Lower lobe of right lung (tissue), 2 donors: Measurements from ENCODE around the gene ZCCHC4. TPM values are rescaled to one million over a fixed set of nuclear protein-coding genes. Genes with fewer than 3 reads are reported as not detected.

ENCODE experiments used
- ATAC-seq, 2 donors: fragments of 200-7000 bp; cut with Tn5 transposase; one replicate each; pipeline ENCODE4 v1.9.1; 2020 to 2022; ENCODE audit warnings: mild to moderate bottlenecking in 2 of 2, moderate library complexity in 2 of 2
- DNase-seq: peaks from one replicate; pipeline ENCODE4 v3.0.0-alpha.2; 2020
- H3K27ac ChIP-seq: fragments of 200-600 bp; one replicate; pipeline ENCODE4 v1.8.0; 2022
- H3K27me3 ChIP-seq: fragments of 200-600 bp; one replicate; pipeline ENCODE4 v1.8.0; 2022; ENCODE audit warnings: low read depth
- H3K36me3 ChIP-seq: fragments of 200-600 bp; one replicate; pipeline ENCODE4 v1.8.0; 2022; ENCODE audit warnings: mild to moderate bottlenecking
- H3K4me1 ChIP-seq: fragments of 200-600 bp; one replicate; pipeline ENCODE4 v1.8.0; 2022
- H3K4me3 ChIP-seq: fragments of 200-600 bp; one replicate; pipeline ENCODE4 v1.8.0; 2022; ENCODE audit warnings: mild to moderate bottlenecking
- H3K9me3 ChIP-seq: fragments of 200-600 bp; one replicate; pipeline ENCODE4 v1.8.0; 2022
- intact Hi-C: fragments of 100-400 bp; cut with DNase I; formaldehyde crosslinking; loops from one replicate; pipeline ENCODE4 v1.11.0; 2022
- total RNA-seq: library from RNA; stranded (reverse); fragmentation: NEBNext Ultra II Directional; extraction: Animal tissue kit (Norgen Biotek cat#: 25700); gene quantifications from one replicate; pipeline ENCODE4 v1.2.1, GENCODE V29; 2021
- TF ChIP-seq, protein P1 (sequence below): fragments of 200-600 bp; IDR thresholded peaks from one replicate; pipeline ENCODE4 v1.8.0; 2022; ENCODE audit warnings: antibody characterized with exemption, mild to moderate bottlenecking
- donor health status: DM: no; HTN: yes; CAD: no; lungs with severe emphysema.

Gene ZCCHC4
- total RNA-seq, 1 donor from 2014 or later: 12.2 TPM

- Histone ChIP-seq H3K4me1 (no peaks in the 10 kb centered on the region), H3K4me3 (no peak overlapping the region), H3K9me3 (no peaks in the 10 kb centered on the region), H3K36me3 (peaks cover 99% of the 10 kb centered on the region), H3K27ac (no peak overlapping the region), H3K27me3 (no peaks in the 10 kb centered on the region)
- ATAC-seq (no peak), DNase-seq (no peak)
- intact Hi-C loops: no loop called here
- TF ChIP-seq, protein P1, sequence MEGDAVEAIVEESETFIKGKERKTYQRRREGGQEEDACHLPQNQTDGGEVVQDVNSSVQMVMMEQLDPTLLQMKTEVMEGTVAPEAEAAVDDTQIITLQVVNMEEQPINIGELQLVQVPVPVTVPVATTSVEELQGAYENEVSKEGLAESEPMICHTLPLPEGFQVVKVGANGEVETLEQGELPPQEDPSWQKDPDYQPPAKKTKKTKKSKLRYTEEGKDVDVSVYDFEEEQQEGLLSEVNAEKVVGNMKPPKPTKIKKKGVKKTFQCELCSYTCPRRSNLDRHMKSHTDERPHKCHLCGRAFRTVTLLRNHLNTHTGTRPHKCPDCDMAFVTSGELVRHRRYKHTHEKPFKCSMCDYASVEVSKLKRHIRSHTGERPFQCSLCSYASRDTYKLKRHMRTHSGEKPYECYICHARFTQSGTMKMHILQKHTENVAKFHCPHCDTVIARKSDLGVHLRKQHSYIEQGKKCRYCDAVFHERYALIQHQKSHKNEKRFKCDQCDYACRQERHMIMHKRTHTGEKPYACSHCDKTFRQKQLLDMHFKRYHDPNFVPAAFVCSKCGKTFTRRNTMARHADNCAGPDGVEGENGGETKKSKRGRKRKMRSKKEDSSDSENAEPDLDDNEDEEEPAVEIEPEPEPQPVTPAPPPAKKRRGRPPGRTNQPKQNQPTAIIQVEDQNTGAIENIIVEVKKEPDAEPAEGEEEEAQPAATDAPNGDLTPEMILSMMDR: no peak
These were observed 89.9 kb downstream of the ZCCHC4 start for GRCh38 chr4:25402521-25402920.

GRCh38 chr4:25403699-25404098 lies 91.1 kb downstream of the ZCCHC4 start:
- H3K36me3 ChIP-seq: peaks cover 99% of the 10 kb centered on the region
- ATAC-seq: no peak
- H3K4me3 ChIP-seq: no peak overlapping the region

GRCh38 chr4:25405453-25405852 lies 92.9 kb downstream of the ZCCHC4 start:
- ATAC-seq: no peak
- Histone ChIP-seq H3K4me1 (no peaks in the 10 kb centered on the region), H3K27me3 (no peaks in the 10 kb centered on the region), H3K36me3 (peaks cover 99% of the 10 kb centered on the region), H3K27ac (no peak overlapping the region), H3K4me3 (no peak overlapping the region), H3K9me3 (no peaks in the 10 kb centered on the region)
- TF ChIP-seq, protein P1: no peak
- DNase-seq: no peak
- intact Hi-C loops: no loop called here

More at GRCh38 chr4:25403699-25404098, 91.1 kb downstream of the ZCCHC4 start:
- intact Hi-C loops: no loop called here
- TF ChIP-seq, protein P1: no peak
- H3K9me3 ChIP-seq: no peaks in the 10 kb centered on the region
- H3K4me1 ChIP-seq: no peaks in the 10 kb centered on the region
- DNase-seq: no peak
- no peak overlapping the region for H3K27ac ChIP-seq
- H3K27me3 ChIP-seq: no peaks in the 10 kb centered on the region

DNA sequence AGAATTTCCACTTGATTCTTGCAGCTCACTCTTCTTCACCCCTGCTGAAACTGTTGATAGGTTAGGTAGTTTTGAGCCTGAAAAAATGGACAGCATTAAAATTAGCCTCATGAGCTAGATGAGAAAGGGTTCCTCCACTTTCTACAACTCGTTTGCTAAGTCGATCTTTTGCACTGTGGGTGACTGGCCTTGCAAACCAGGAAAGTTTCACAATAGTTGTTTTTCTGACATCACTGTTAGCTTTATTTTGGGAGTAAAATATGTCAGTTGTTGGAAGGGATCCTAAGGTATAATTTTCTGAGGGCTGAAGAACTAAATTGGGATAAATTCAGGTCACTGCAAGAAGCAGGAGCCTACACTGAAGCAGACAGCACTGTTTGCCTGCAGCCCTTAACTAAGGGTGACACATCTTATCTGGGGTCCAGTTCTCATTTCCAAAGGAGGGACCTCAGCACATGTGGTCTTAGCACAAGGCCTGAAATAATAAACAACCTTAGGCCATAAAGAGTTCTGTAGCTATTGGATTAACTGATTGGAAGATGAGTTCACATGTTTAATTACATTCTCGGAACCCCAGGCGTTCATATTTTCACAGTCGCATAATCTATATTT lies 93.6 kb downstream of the ZCCHC4 start:
- H3K27ac ChIP-seq: no peak overlapping the region
- H3K27me3 ChIP-seq: no peaks in the 10 kb centered on the region
- ATAC-seq (no peak), DNase-seq (no peak)
- no peak overlapping the region for H3K4me3 ChIP-seq
- no peaks in the 10 kb centered on the region for H3K4me1 ChIP-seq
- no peaks in the 10 kb centered on the region for H3K9me3 ChIP-seq
- TF ChIP-seq, protein P1: no peak
- intact Hi-C loops: no loop called here
- peaks cover 99% of the 10 kb centered on the region for H3K36me3 ChIP-seq

- no peaks in the 10 kb centered on the region for H3K27me3 ChIP-seq
- ATAC-seq: no peak
- H3K4me1 ChIP-seq: no peaks in the 10 kb centered on the region
- H3K27ac ChIP-seq: no peak overlapping the region
- H3K9me3 ChIP-seq: no peaks in the 10 kb centered on the region
- DNase-seq: no peak
- intact Hi-C loops: no loop called here
- H3K36me3 ChIP-seq: peaks cover 99% of the 10 kb centered on the region
- TF ChIP-seq, protein P1: no peak
- H3K4me3 ChIP-seq: no peak overlapping the region
These were observed 98.4 kb downstream of the ZCCHC4 start for GRCh38 chr4:25410820-25411529.
